ENCODE measurements around the gene ZNF462. TPM values are rescaled to one million over a fixed set of nuclear protein-coding genes. Genes with fewer than 3 reads are reported as not detected.

ZNF462 gene
- total RNA-seq, 3 donors from 2014 or later (not counting 1 experiment from before 2014, with no cell fraction given): 0.33 to 0.93 (median 0.35) TPM

DNA sequence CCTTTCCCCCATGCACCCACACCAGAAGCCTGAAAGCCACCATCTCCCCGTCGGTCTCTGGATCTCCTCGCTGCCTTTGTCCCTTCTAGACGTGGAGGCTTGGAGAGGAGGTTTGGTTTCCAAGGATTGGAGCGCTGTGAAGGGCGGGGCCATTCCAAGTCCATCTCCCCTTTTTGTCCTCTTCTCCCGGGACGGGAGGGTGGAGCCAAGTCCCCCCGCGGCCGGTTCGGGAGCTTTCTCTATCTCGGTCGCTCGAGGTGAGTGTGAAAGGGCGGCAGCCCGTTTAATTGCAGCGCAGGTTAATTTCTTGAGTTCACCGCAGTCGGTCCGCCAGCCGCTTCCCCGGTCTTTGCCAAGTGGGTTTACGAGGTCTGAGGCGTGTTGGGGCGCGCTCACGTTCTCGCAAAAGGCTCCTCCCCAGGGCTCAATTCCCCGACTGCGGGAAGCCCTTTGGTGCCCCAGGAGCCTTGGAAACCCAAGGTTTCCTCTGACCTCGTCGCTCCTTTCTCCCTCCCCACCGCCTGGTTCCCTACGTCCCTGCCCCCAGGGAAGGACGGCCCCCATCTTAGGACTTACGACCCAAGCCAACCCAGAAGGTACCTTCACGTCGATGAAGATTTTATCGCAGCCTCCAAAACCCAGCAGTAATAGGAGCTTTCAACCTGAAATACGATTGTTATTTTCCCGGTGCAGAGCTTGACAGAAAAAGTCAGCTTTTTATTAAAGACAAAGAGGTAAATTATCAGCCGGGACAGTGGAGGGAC, 2.8 kb upstream of the ZNF462 start:
- Histone ChIP-seq H3K27ac (ENCODE audit: low read length) (no peak overlapping the region), H3K4me1 (ENCODE audit: control insufficient read depth, insufficient read depth, low read length) (peaks cover 47% of the 10 kb centered on the region), H3K4me3 (ENCODE audit: low read length) (no peak overlapping the region), H3K27me3 (ENCODE audit: control insufficient read depth, insufficient read depth, low read length) (peaks cover 60% of the 10 kb centered on the region), H3K9me3 (ENCODE audit: control insufficient read depth, insufficient read depth, low read length) (no peaks in the 10 kb centered on the region), H3K36me3 (ENCODE audit: control insufficient read depth, insufficient read depth, low read length) (no peaks in the 10 kb centered on the region)
- H3K4me1 Mint-ChIP-seq: peaks cover 56 to 59% of the 10 kb centered on the region in 2 donors
- H3K36me3 Mint-ChIP-seq: no peaks in the 10 kb centered on the region
- ATAC-seq (no peak), DNase-seq (no peak)
- intact Hi-C loops (cut with micrococcal nuclease): no loop called here
- peaks cover 66 to 70% of the 10 kb centered on the region in 2 donors for H3K27me3 Mint-ChIP-seq (ENCODE audit: low read depth in 2 of 2)
- TF ChIP-seq, protein P1, sequence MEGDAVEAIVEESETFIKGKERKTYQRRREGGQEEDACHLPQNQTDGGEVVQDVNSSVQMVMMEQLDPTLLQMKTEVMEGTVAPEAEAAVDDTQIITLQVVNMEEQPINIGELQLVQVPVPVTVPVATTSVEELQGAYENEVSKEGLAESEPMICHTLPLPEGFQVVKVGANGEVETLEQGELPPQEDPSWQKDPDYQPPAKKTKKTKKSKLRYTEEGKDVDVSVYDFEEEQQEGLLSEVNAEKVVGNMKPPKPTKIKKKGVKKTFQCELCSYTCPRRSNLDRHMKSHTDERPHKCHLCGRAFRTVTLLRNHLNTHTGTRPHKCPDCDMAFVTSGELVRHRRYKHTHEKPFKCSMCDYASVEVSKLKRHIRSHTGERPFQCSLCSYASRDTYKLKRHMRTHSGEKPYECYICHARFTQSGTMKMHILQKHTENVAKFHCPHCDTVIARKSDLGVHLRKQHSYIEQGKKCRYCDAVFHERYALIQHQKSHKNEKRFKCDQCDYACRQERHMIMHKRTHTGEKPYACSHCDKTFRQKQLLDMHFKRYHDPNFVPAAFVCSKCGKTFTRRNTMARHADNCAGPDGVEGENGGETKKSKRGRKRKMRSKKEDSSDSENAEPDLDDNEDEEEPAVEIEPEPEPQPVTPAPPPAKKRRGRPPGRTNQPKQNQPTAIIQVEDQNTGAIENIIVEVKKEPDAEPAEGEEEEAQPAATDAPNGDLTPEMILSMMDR (IDR thresholded peaks at IDR 0.05): no peak
- H3K4me3 Mint-ChIP-seq: peak overlapping the region; percentile 65
- H3K9me3 Mint-ChIP-seq: no peaks in the 10 kb centered on the region
- no peak overlapping the region for H3K27ac Mint-ChIP-seq
- 5% methylated on average over 41 of the region's 43 CpGs for WGBS (ENCODE audit: insufficient coverage)

DNA sequence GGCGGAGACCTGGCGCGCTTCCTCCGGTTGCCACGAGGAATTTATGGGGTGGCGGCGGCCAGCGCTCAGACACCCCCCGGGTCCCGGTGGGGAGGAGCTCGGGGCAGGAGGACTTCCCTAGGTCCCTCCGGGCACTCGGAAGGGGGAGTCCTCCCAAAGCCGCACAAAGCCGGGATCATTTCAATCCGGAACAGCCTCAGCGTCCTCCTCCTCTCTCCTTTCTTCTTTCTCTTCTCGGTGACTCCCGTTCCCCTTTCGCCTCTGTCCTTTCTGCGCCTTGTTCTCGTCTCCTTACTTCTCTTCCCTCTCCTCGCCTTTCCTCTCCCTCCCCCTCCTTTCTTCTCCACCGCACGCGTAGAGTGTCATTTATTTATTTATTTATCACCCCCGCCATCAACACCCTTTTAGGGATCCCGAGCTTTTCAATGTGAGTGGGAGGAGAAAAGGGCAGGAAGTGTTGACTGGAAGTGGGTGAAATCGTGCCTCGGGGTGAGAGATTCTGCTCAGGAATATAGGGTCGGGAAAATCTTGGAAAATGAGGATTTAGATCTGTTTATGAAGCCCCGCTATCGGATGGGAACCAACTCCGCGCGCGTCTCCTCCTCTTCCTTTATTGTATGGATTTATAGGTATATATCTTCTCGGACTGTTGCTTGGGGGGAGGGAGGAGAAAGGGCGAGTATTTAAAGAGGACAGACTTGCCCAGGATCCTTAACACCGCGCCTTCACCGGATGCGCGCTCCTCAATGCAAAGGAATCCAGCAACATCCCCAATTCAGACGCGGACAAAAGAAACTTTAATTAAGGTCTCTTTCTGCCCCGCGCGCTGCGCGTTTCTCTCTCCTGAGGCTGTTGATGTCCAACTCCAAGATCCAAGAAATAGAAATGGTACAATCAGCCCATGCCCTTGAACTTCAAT, 2.0 kb upstream of the ZNF462 start:
- no peak overlapping the region for H3K27ac Mint-ChIP-seq
- TF ChIP-seq, protein P1 (IDR thresholded peaks at IDR 0.05): no peak
- H3K4me3 Mint-ChIP-seq: peak overlapping the region; percentile 78
- Histone ChIP-seq H3K9me3 (ENCODE audit: control insufficient read depth, insufficient read depth, low read length) (no peaks in the 10 kb centered on the region), H3K27me3 (ENCODE audit: control insufficient read depth, insufficient read depth, low read length) (peaks cover 62% of the 10 kb centered on the region), H3K4me3 (ENCODE audit: low read length) (no peak overlapping the region), H3K4me1 (ENCODE audit: control insufficient read depth, insufficient read depth, low read length) (peaks cover 47% of the 10 kb centered on the region), H3K36me3 (ENCODE audit: control insufficient read depth, insufficient read depth, low read length) (no peaks in the 10 kb centered on the region), H3K27ac (ENCODE audit: low read length) (no peak overlapping the region)
- peaks cover 68 to 78% of the 10 kb centered on the region in 2 donors for H3K27me3 Mint-ChIP-seq (ENCODE audit: low read depth in 2 of 2)
- H3K4me1 Mint-ChIP-seq: peaks cover 56 to 59% of the 10 kb centered on the region in 2 donors
- H3K36me3 Mint-ChIP-seq: no peaks in the 10 kb centered on the region
- ATAC-seq: no peak
- intact Hi-C loops (cut with micrococcal nuclease): no loop called here
- no peaks in the 10 kb centered on the region for H3K9me3 Mint-ChIP-seq
- DNase-seq: no peak
- WGBS (ENCODE audit: insufficient coverage): 6% methylated on average over 46 of the region's 51 CpGs

DNA sequence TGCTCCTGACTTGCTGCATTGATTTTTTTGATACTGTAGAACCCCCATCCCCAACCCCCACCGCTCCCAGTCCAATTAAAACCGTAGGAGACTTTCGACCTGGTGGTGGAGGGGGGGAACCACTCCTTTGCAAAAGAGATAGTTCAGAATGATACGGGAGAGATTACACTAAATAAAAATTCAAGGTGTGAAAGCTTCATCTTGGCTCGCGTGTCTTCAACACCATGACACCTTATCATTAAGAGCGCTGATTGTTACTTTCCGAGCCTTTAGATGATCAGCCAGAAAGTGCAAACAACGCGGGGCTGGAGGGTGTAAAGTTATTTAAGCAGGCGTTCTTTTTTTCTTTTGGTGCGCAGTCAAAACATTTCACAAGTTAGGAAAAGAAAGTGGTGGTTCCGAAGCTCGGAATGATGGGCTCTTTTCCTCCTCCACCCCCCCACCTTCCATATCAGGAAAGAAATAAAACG, 1.3 kb upstream of the ZNF462 start:
- DNase-seq (no peak), ATAC-seq (no peak)
- intact Hi-C loops (cut with micrococcal nuclease): no loop called here
- H3K4me1 ChIP-seq (ENCODE audit: control insufficient read depth, insufficient read depth, low read length): peaks cover 47% of the 10 kb centered on the region
- TF ChIP-seq, protein P1 (IDR thresholded peaks at IDR 0.05): no peak
- no peak overlapping the region for H3K27ac ChIP-seq (ENCODE audit: low read length)
- WGBS (ENCODE audit: insufficient coverage): 3% methylated on average over 9 of the region's 15 CpGs
- H3K36me3 Mint-ChIP-seq: no peaks in the 10 kb centered on the region
- peaks cover 56 to 59% of the 10 kb centered on the region in 2 donors for H3K4me1 Mint-ChIP-seq
- H3K4me3 ChIP-seq (ENCODE audit: low read length): no peak overlapping the region
- no peaks in the 10 kb centered on the region for H3K9me3 Mint-ChIP-seq
- H3K27me3 ChIP-seq (ENCODE audit: control insufficient read depth, insufficient read depth, low read length): peaks cover 62% of the 10 kb centered on the region
- peaks cover 68 to 81% of the 10 kb centered on the region in 2 donors for H3K27me3 Mint-ChIP-seq (ENCODE audit: low read depth in 2 of 2)
- no peak overlapping the region for H3K27ac Mint-ChIP-seq
- H3K4me3 Mint-ChIP-seq: peak overlapping the region; percentile 78
- no peaks in the 10 kb centered on the region for H3K9me3 ChIP-seq (ENCODE audit: control insufficient read depth, insufficient read depth, low read length)
- H3K36me3 ChIP-seq (ENCODE audit: control insufficient read depth, insufficient read depth, low read length): no peaks in the 10 kb centered on the region
